Measurements from ENCODE around the gene SLC25A48. TPM values are rescaled to one million over a fixed set of nuclear protein-coding genes. Genes with fewer than 3 reads are reported as not detected.

The SLC25A48 gene
- total and polyA plus RNA-seq, 2 donors (not counting 1 experiment from before 2014, with no cell fraction given), result not detected

GRCh38 chr5:135930949-135931295 is 96.5 kb downstream of the SLC25A48 start:
- H3K4me2 ChIP-seq (ENCODE audit: extremely low read depth, insufficient read depth, low read length), result no peak overlapping the region

DNA sequence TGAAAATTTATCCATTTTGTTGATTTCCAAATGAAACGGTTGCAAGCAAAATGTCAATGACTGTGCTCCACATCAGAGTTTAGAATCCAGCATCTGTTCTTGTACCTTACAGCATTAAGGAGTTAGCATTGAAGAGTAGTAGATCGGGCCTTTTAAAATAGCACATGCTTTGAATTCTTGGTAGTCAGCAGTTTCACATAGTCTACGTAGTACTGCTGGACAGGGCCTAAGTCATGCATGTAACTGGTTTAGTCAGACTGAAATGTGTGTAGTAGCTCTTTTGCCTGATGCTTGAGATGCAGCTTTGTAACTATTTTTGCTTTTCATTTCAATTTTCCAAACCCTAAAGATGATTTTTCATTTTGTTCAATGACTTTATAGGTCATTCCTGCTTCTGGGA is 100.5 kb downstream of the SLC25A48 start:
- H3K4me3 ChIP-seq (replicated peaks in 1 of 4; ENCODE audit: control extremely low read depth in 1 of 4, insufficient read depth in 1 of 4, low read depth in 3 of 4, low read length in 4 of 4), result no peak overlapping the region
- no peaks in the 10 kb centered on the region for H3K79me2 ChIP-seq (ENCODE audit: control insufficient read depth, insufficient read depth, low read length)
- peaks cover 9% of the 10 kb centered on the region for H3K27me3 ChIP-seq (ENCODE audit: control insufficient read depth, insufficient read depth, low read length)
- H3K9ac ChIP-seq (ENCODE audit: insufficient read depth, low read length), result no peak overlapping the region
- H3K36me3 ChIP-seq (ENCODE audit: control insufficient read depth, insufficient read depth, low read length), result no peaks in the 10 kb centered on the region
- H2AFZ ChIP-seq (ENCODE audit: low read length), result no peak overlapping the region
- no peaks in the 10 kb centered on the region for H3K9me3 ChIP-seq (ENCODE audit: control insufficient read depth, insufficient read depth, low read depth, low read length)
- no peak overlapping the region for H3K27ac ChIP-seq (ENCODE audit: insufficient read depth, low read length)
- no peaks in the 10 kb centered on the region for H4K20me1 ChIP-seq (ENCODE audit: control insufficient read depth, extremely low read depth, insufficient read depth, low read length)
- no peaks in the 10 kb centered on the region for H3K4me1 ChIP-seq (ENCODE audit: control insufficient read depth, extremely low read depth, insufficient read depth, low read length)
- no peak for TF ChIP-seq EZH2 (IDR thresholded peaks at IDR 0.05; ENCODE audit: low read length, missing control alignments)
- TF ChIP-seq, protein P1, sequence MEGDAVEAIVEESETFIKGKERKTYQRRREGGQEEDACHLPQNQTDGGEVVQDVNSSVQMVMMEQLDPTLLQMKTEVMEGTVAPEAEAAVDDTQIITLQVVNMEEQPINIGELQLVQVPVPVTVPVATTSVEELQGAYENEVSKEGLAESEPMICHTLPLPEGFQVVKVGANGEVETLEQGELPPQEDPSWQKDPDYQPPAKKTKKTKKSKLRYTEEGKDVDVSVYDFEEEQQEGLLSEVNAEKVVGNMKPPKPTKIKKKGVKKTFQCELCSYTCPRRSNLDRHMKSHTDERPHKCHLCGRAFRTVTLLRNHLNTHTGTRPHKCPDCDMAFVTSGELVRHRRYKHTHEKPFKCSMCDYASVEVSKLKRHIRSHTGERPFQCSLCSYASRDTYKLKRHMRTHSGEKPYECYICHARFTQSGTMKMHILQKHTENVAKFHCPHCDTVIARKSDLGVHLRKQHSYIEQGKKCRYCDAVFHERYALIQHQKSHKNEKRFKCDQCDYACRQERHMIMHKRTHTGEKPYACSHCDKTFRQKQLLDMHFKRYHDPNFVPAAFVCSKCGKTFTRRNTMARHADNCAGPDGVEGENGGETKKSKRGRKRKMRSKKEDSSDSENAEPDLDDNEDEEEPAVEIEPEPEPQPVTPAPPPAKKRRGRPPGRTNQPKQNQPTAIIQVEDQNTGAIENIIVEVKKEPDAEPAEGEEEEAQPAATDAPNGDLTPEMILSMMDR (conservative IDR thresholded peaks at IDR 0.05 in 1 of 2, IDR thresholded peaks at IDR 0.05 in 1 of 2; ENCODE audit: low read depth in 1 of 2, low read length in 2 of 2), result no peak
- DNase-seq (ENCODE audit: low read depth in 2 of 2), result peak; percentile 27 to 48
- no peak overlapping the region for H3K4me2 ChIP-seq (ENCODE audit: extremely low read depth, insufficient read depth, low read length)

More at GRCh38 chr5:135930949-135931295, 96.5 kb downstream of the SLC25A48 start:
- no peaks in the 10 kb centered on the region for H3K9me3 ChIP-seq (ENCODE audit: control insufficient read depth, insufficient read depth, low read depth, low read length)
- no peak overlapping the region for H3K9ac ChIP-seq (ENCODE audit: insufficient read depth, low read length)
- no peak overlapping the region for H2AFZ ChIP-seq (ENCODE audit: low read length)
- H3K36me3 ChIP-seq (ENCODE audit: control insufficient read depth, insufficient read depth, low read length), result no peaks in the 10 kb centered on the region
- TF ChIP-seq, protein P1 (conservative IDR thresholded peaks at IDR 0.05 in 1 of 2, IDR thresholded peaks at IDR 0.05 in 1 of 2; ENCODE audit: low read depth in 1 of 2, low read length in 2 of 2), result no peak
- no peak for TF ChIP-seq EZH2 (IDR thresholded peaks at IDR 0.05; ENCODE audit: low read length, missing control alignments)
- no peak overlapping the region for H3K27ac ChIP-seq (ENCODE audit: insufficient read depth, low read length)
- H3K79me2 ChIP-seq (ENCODE audit: control insufficient read depth, insufficient read depth, low read length), result no peaks in the 10 kb centered on the region
- no peaks in the 10 kb centered on the region for H3K4me1 ChIP-seq (ENCODE audit: control insufficient read depth, extremely low read depth, insufficient read depth, low read length)
- H3K27me3 ChIP-seq (ENCODE audit: control insufficient read depth, insufficient read depth, low read length), result peaks cover 14% of the 10 kb centered on the region
- no peak overlapping the region for H3K4me3 ChIP-seq (replicated peaks in 1 of 4; ENCODE audit: control extremely low read depth in 1 of 4, insufficient read depth in 1 of 4, low read depth in 3 of 4, low read length in 4 of 4)
- no peaks in the 10 kb centered on the region for H4K20me1 ChIP-seq (ENCODE audit: control insufficient read depth, extremely low read depth, insufficient read depth, low read length)
- no peak for DNase-seq (ENCODE audit: low read depth in 2 of 2)

DNA sequence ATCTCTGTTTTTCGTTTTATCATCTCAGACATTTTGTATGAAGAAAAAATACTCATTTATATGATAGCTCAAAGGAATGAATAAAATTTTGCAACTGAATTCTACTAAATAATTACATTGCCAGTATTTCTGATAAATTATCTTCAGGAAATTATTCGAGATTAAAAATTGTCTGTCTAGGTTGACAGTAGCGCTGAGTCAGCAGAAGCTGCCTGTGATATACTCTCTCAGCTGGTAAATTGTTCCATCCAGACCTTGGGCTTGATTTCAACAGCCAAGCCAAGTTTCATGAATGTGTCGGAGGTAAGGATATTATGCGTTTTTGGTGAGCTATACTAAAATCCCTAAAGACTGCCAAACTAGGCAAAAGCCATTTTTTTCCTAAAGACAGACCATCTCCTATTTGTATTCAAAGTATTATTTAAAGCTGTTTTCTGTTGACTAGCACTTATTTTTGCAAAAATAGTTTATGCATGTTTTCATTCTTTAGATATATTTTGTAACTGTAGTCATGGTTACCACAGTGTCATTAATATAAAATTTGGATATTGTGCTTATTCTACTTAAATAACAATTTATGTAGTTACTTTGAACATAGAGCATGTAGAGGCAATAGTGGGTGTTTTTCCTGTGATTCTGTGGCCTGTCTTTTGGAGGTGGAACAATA is 102.9 kb downstream of the SLC25A48 start:
- Histone ChIP-seq H3K36me3 (ENCODE audit: control insufficient read depth, insufficient read depth, low read length) (no peaks in the 10 kb centered on the region), H3K79me2 (ENCODE audit: control insufficient read depth, insufficient read depth, low read length) (no peaks in the 10 kb centered on the region), H4K20me1 (ENCODE audit: control insufficient read depth, extremely low read depth, insufficient read depth, low read length) (no peaks in the 10 kb centered on the region), H2AFZ (ENCODE audit: low read length) (no peak overlapping the region), H3K27ac (ENCODE audit: insufficient read depth, low read length) (no peak overlapping the region), H3K4me3 (replicated peaks in 1 of 4; ENCODE audit: control extremely low read depth in 1 of 4, insufficient read depth in 1 of 4, low read depth in 3 of 4, low read length in 4 of 4) (no peak overlapping the region), H3K9ac (ENCODE audit: insufficient read depth, low read length) (no peak overlapping the region), H3K4me2 (ENCODE audit: extremely low read depth, insufficient read depth, low read length) (no peak overlapping the region), H3K9me3 (ENCODE audit: control insufficient read depth, insufficient read depth, low read depth, low read length) (no peaks in the 10 kb centered on the region), H3K27me3 (ENCODE audit: control insufficient read depth, insufficient read depth, low read length) (peaks cover 3% of the 10 kb centered on the region), H3K4me1 (ENCODE audit: control insufficient read depth, extremely low read depth, insufficient read depth, low read length) (no peaks in the 10 kb centered on the region)
- no peak for TF ChIP-seq EZH2 (IDR thresholded peaks at IDR 0.05; ENCODE audit: low read length, missing control alignments)
- TF ChIP-seq, protein P1 (conservative IDR thresholded peaks at IDR 0.05 in 1 of 2, IDR thresholded peaks at IDR 0.05 in 1 of 2; ENCODE audit: low read depth in 1 of 2, low read length in 2 of 2), result no peak
- no peak for DNase-seq (ENCODE audit: low read depth in 2 of 2)

Other genes with a start within 250 kb of the SLC25A48 start
- not detected in 2 replicates for gene IL9, start 61.2 kb downstream of the SLC25A48 start, total RNA-seq
- gene IL9, start 61.2 kb downstream of the SLC25A48 start, polyA plus RNA-seq, result not detected in 2 replicates
- gene LECT2, start 120.3 kb downstream of the SLC25A48 start, total RNA-seq, result not detected in 2 replicates
- gene LECT2, start 120.3 kb downstream of the SLC25A48 start, polyA plus RNA-seq, result not detected in 2 replicates
- gene TGFBI, start 194.3 kb downstream of the SLC25A48 start, total RNA-seq, result 270 and 398 TPM in 2 replicates
- 525 and 889 TPM in 2 replicates for gene TGFBI, start 194.3 kb downstream of the SLC25A48 start, polyA plus RNA-seq

Data from fibroblast of lung (primary cell).